ENCODE data around the gene UBL4A.

Gene UBL4A

GRCh38 chrX:154463611-154464220 is 22.7 kb downstream of the UBL4A start:
- no peak overlapping the region for H3K4me2 ChIP-seq (ENCODE audit: low read length)
- H3K4me1 ChIP-seq (ENCODE audit: insufficient read depth, low read length, severe bottlenecking): peaks cover 1% of the 10 kb centered on the region
- H3K79me2 ChIP-seq (ENCODE audit: insufficient read depth, low read length): no peaks in the 10 kb centered on the region
- TF ChIP-seq EZH2 (IDR thresholded peaks at IDR 0.05; ENCODE audit: borderline replicate concordance, low read length) (no peak), CTCF (IDR thresholded peaks at IDR 0.05; ENCODE audit: low read length) (no peak)
- no peaks in the 10 kb centered on the region for H3K9me3 ChIP-seq (ENCODE audit: low read length)
- no peaks in the 10 kb centered on the region for H4K20me1 ChIP-seq (ENCODE audit: insufficient read depth, low read length)
- no peak overlapping the region for H3K27ac ChIP-seq (ENCODE audit: low read depth, low read length, poor library complexity, severe bottlenecking)
- no peaks in the 10 kb centered on the region; the same call in 1 of the 2 replicates for H3K36me3 ChIP-seq (ENCODE audit: insufficient read depth, low read length)
- H3F3A ChIP-seq (ENCODE audit: insufficient read depth, low read length): no peaks in the 10 kb centered on the region
- H3K9me2 ChIP-seq (ENCODE audit: low read depth, low read length): no peaks in the 10 kb centered on the region
- H2AFZ ChIP-seq (ENCODE audit: low read length): no peak overlapping the region
- H3K9ac ChIP-seq (ENCODE audit: low read length): no peak overlapping the region
- no peaks in the 10 kb centered on the region for H3K27me3 ChIP-seq (ENCODE audit: insufficient read depth, low read length)
- H3K4me3 ChIP-seq (ENCODE audit: low read depth, low read length, poor library complexity, severe bottlenecking): no peak overlapping the region

- no peaks in the 10 kb centered on the region for H3K9me3 ChIP-seq (ENCODE audit: low read length)
- H3K36me3 ChIP-seq (ENCODE audit: insufficient read depth, low read length): no peaks in the 10 kb centered on the region; the same call in 1 of the 2 replicates
- H3K4me2 ChIP-seq (ENCODE audit: low read length): no peak overlapping the region
- H3K4me1 ChIP-seq (ENCODE audit: insufficient read depth, low read length, severe bottlenecking): peaks cover 5% of the 10 kb centered on the region
- H3K27ac ChIP-seq (ENCODE audit: low read depth, low read length, poor library complexity, severe bottlenecking): no peak overlapping the region
- H3K79me2 ChIP-seq (ENCODE audit: insufficient read depth, low read length): no peaks in the 10 kb centered on the region
- H3F3A ChIP-seq (ENCODE audit: insufficient read depth, low read length): no peaks in the 10 kb centered on the region
- H4K20me1 ChIP-seq (ENCODE audit: insufficient read depth, low read length): no peaks in the 10 kb centered on the region
- H2AFZ ChIP-seq (ENCODE audit: low read length): no peak overlapping the region
- H3K9me2 ChIP-seq (ENCODE audit: low read depth, low read length): no peaks in the 10 kb centered on the region
- no peak for TF ChIP-seq EZH2 (IDR thresholded peaks at IDR 0.05; ENCODE audit: borderline replicate concordance, low read length)
- TF ChIP-seq CTCF (IDR thresholded peaks at IDR 0.05; ENCODE audit: low read length): no peak
- H3K4me3 ChIP-seq (ENCODE audit: low read depth, low read length, poor library complexity, severe bottlenecking): no peak overlapping the region
- no peak overlapping the region for H3K9ac ChIP-seq (ENCODE audit: low read length)
- no peaks in the 10 kb centered on the region for H3K27me3 ChIP-seq (ENCODE audit: insufficient read depth, low read length)
These were observed 24.0 kb downstream of the UBL4A start for GRCh38 chrX:154462396-154462795.

- no peaks in the 10 kb centered on the region for H3K27me3 ChIP-seq (ENCODE audit: insufficient read depth, low read length)
- no peaks in the 10 kb centered on the region for H4K20me1 ChIP-seq (ENCODE audit: insufficient read depth, low read length)
- H3K4me1 ChIP-seq (ENCODE audit: insufficient read depth, low read length, severe bottlenecking): peaks cover 5% of the 10 kb centered on the region
- H3K4me3 ChIP-seq (ENCODE audit: low read depth, low read length, poor library complexity, severe bottlenecking): no peak overlapping the region
- no peaks in the 10 kb centered on the region for H3K9me2 ChIP-seq (ENCODE audit: low read depth, low read length)
- H3K27ac ChIP-seq (ENCODE audit: low read depth, low read length, poor library complexity, severe bottlenecking): no peak overlapping the region
- H3K9me3 ChIP-seq (ENCODE audit: low read length): no peaks in the 10 kb centered on the region
- H3K79me2 ChIP-seq (ENCODE audit: insufficient read depth, low read length): no peaks in the 10 kb centered on the region
- TF ChIP-seq EZH2 (IDR thresholded peaks at IDR 0.05; ENCODE audit: borderline replicate concordance, low read length) (no peak), CTCF (IDR thresholded peaks at IDR 0.05; ENCODE audit: low read length) (no peak)
- H3K4me2 ChIP-seq (ENCODE audit: low read length): no peak overlapping the region
- no peak overlapping the region for H3K9ac ChIP-seq (ENCODE audit: low read length)
- H3K36me3 ChIP-seq (ENCODE audit: insufficient read depth, low read length): no peaks in the 10 kb centered on the region; the same call in 1 of the 2 replicates
- H2AFZ ChIP-seq (ENCODE audit: low read length): no peak overlapping the region
- H3F3A ChIP-seq (ENCODE audit: insufficient read depth, low read length): no peaks in the 10 kb centered on the region
These were observed 26.1 kb downstream of the UBL4A start for GRCh38 chrX:154460326-154460725.

Data from OCI-LY1 (cell line).